SU-DHL-6 (cell line): Measurements from ENCODE around the gene HNRNPUL1.
A peak's percentile ranks its signal among the peaks of the same experiment; 100 is the strongest.

Source experiments
- H2AFZ ChIP-seq: fragments of 200-600 bp; sonication (generic); 2 replicates; pipeline ENCODE4 v1.6.1; 2014; ENCODE audit warnings: low read depth, mild to moderate bottlenecking, moderate library complexity, mixed read lengths, antibody characterized with exemption, low read length; ENCODE audit not compliant: severe bottlenecking
- H3F3A ChIP-seq: fragments of 200-600 bp; shearing (Covaris generic); 2 replicates; pipeline ENCODE4 v1.6.0; 2016; ENCODE audit warnings: antibody characterized with exemption, mild to moderate bottlenecking; ENCODE audit not compliant: insufficient read depth
- H3K27ac ChIP-seq: fragments of 200-600 bp; sonication (generic); 2 replicates; pipeline ENCODE4 v1.5.1; 2016; ENCODE audit warnings: low read depth, mild to moderate bottlenecking, low read length, moderate library complexity, mixed read lengths
- H3K27me3 ChIP-seq: fragments of 200-600 bp; sonication (generic), shearing (Covaris generic); 2 replicates; pipeline ENCODE4 v1.6.0; 2014; ENCODE audit warnings: mild to moderate bottlenecking, low read length
- H3K36me3 ChIP-seq: fragments of 200-600 bp; sonication (generic); 2 replicates; pipeline ENCODE4 v1.6.1; 2014; ENCODE audit warnings: mild to moderate bottlenecking, low read length, mixed read lengths
- H3K4me2 ChIP-seq: fragments of 300-600, 200-600 bp; shearing (Covaris generic), sonication (generic); 2 replicates; pipeline ENCODE4 v1.6.0; 2014; ENCODE audit warnings: low read length, low read depth, mild to moderate bottlenecking; ENCODE audit not compliant: poor library complexity, severe bottlenecking
- H3K4me3 ChIP-seq: fragments of 200-600 bp; sonication (generic); 2 replicates; pipeline ENCODE4 v1.5.1; 2014; ENCODE audit warnings: antibody characterized with exemption, low read length, mild to moderate bottlenecking, mixed read lengths; ENCODE audit not compliant: insufficient read depth, poor library complexity, severe bottlenecking
- H3K79me2 ChIP-seq: fragments of 200-600 bp; sonication (generic); 2 replicates; pipeline ENCODE4 v1.6.1; 2014; ENCODE audit warnings: mild to moderate bottlenecking, low read length, moderate library complexity; ENCODE audit not compliant: insufficient read depth
- H3K9ac ChIP-seq: fragments of 200-600 bp; sonication (generic); 2 replicates; pipeline ENCODE4 v1.7.0; 2014; ENCODE audit warnings: mild to moderate bottlenecking, low read length
- H3K9me2 ChIP-seq: fragments of 200-600 bp; sonication (generic); replicated peaks from 2 replicates; pipeline ENCODE4 v1.6.1; 2014; ENCODE audit warnings: low read length; ENCODE audit not compliant: insufficient read depth
- H3K9me3 ChIP-seq: fragments of 200-600 bp; sonication (generic); 2 replicates; pipeline ENCODE4 v1.6.1; 2014; ENCODE audit warnings: low read length, mixed read lengths; ENCODE audit not compliant: insufficient read depth
- H4K20me1 ChIP-seq: fragments of 200-600 bp; sonication (generic); 2 replicates; pipeline ENCODE4 v1.6.1; 2014; ENCODE audit warnings: low read depth, mild to moderate bottlenecking, antibody characterized with exemption, low read length, moderate library complexity, mixed read lengths
- EZH2phosphoT487 ChIP-seq: fragments of 200-600 bp; sonication (generic), shearing (Covaris generic); conservative IDR thresholded peaks from 2 replicates; pipeline ENCODE4 v1.6.1; 2018; ENCODE audit warnings: mild to moderate bottlenecking, antibody characterized with exemption, low read length, moderate library complexity, mixed read lengths
- TF ChIP-seq, protein P1 (sequence below): fragments of 200-600 bp; sonication (generic); IDR thresholded peaks from one replicate; pipeline ENCODE4 v1.5.1; 2017; ENCODE audit warnings: antibody characterized with exemption, mild to moderate bottlenecking, low read length, moderate library complexity; ENCODE audit not compliant: insufficient read depth, poor library complexity, severe bottlenecking

HNRNPUL1 gene

DNA sequence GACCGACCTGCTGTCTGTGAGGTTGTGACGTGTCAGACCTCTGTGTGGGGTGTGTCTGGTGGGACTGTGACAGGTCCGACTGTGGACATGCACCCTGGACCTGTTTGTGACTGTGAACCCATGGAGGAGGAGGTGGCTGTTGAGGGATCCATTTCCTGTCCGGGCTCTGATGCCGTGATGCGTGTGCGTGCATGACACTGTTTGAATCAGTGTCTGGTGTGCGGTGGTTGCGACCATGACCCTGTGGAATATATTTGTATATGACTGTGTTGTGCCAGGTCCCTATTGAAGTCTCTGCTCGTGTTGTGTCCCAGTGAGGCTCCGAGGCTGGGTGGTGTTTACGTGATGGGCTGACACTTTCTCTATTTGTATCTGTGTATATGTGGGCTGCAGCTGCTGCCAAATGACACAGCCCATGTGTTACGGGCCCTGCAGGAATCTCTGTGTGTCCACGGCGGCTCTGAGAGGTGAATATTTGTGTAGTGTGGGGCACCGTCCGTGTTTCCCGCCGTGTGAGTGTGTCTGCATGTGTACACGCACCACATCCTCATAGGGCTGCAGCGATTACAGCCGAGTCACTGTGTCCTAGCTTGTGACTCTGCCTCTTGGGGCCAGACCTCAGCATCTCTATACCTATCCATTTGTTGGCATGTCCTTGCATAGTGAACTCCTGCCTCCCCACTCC, 64.1 kb downstream of the HNRNPUL1 start:
- H3K36me3 ChIP-seq: no peaks in the 10 kb centered on the region
- H4K20me1 ChIP-seq: no peaks in the 10 kb centered on the region
- H3K4me2 ChIP-seq: peak overlapping the region; percentile 79
- H3F3A ChIP-seq: peaks cover 31% of the 10 kb centered on the region
- no peaks in the 10 kb centered on the region for H3K9me2 ChIP-seq
- H3K79me2 ChIP-seq: no peaks in the 10 kb centered on the region
- no peaks in the 10 kb centered on the region for H3K27me3 ChIP-seq
- TF ChIP-seq, protein P1, sequence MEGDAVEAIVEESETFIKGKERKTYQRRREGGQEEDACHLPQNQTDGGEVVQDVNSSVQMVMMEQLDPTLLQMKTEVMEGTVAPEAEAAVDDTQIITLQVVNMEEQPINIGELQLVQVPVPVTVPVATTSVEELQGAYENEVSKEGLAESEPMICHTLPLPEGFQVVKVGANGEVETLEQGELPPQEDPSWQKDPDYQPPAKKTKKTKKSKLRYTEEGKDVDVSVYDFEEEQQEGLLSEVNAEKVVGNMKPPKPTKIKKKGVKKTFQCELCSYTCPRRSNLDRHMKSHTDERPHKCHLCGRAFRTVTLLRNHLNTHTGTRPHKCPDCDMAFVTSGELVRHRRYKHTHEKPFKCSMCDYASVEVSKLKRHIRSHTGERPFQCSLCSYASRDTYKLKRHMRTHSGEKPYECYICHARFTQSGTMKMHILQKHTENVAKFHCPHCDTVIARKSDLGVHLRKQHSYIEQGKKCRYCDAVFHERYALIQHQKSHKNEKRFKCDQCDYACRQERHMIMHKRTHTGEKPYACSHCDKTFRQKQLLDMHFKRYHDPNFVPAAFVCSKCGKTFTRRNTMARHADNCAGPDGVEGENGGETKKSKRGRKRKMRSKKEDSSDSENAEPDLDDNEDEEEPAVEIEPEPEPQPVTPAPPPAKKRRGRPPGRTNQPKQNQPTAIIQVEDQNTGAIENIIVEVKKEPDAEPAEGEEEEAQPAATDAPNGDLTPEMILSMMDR: no peak
- no peak for TF ChIP-seq EZH2phosphoT487
- peak overlapping the region; percentile 91 for H3K27ac ChIP-seq
- peak overlapping the region; percentile 65 for H3K9ac ChIP-seq
- no peaks in the 10 kb centered on the region for H3K9me3 ChIP-seq
- no peak overlapping the region for H2AFZ ChIP-seq
- peak overlapping the region; percentile 43 for H3K4me3 ChIP-seq

DNA sequence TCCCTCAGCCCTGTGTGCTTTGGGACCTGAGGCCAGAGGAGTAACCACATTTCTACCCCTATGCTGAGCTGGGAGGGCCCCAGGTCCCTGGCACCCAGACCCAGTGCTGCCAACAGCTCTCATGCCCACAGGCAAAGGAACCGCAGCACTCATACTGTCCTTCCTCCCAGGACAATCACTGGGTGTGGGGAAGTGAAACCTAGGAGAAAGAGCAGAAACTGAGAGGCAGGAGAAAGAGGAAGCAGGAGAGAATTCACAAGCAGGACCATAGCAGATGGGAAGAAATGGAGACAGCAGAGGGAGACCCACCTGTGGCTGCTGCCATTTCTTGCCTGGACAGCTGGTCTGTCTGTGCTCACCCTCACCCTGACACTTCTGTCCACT, 64.7 kb downstream of the HNRNPUL1 start:
- Histone ChIP-seq H3F3A (peaks cover 31% of the 10 kb centered on the region), H3K27ac (peak overlapping the region; percentile 91), H3K9me3 (no peaks in the 10 kb centered on the region), H3K79me2 (no peaks in the 10 kb centered on the region), H3K9me2 (no peaks in the 10 kb centered on the region), H3K9ac (peak overlapping the region; percentile 65; the same call in 1 of the 2 replicates), H3K27me3 (no peaks in the 10 kb centered on the region), H3K36me3 (peaks cover 4% of the 10 kb centered on the region; the same call in 1 of the 2 replicates), H3K4me3 (no peak overlapping the region), H3K4me2 (peak overlapping the region; percentile 79), H4K20me1 (no peaks in the 10 kb centered on the region), H2AFZ (no peak overlapping the region)
- no peak for TF ChIP-seq EZH2phosphoT487
- TF ChIP-seq, protein P1: no peak

DNA sequence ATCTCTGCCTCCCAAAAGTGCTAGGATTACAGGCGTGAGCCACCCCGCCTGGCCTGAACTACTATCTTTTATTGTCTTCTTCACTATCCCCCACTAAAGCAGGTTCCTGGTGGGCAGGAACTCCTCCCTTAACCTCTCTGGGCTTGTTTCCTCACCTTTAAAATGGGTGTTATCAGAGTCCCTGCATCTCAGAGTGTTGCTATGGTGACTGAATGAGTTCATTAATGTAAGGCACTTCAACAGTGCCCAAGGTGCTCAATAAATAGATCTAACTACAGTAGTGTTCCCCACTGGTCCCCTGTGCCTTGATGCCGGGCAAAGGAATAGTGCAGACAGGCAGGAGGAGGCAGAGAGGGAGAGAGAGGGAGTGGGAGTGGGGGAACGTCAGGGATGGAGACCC, 66.3 kb downstream of the HNRNPUL1 start:
- peaks cover 4% of the 10 kb centered on the region; the same call in 1 of the 2 replicates for H3K36me3 ChIP-seq
- no peaks in the 10 kb centered on the region for H4K20me1 ChIP-seq
- H3K9ac ChIP-seq: no peak overlapping the region
- H3K9me3 ChIP-seq: no peaks in the 10 kb centered on the region
- no peak overlapping the region for H2AFZ ChIP-seq
- TF ChIP-seq, protein P1: no peak
- no peak for TF ChIP-seq EZH2phosphoT487
- H3F3A ChIP-seq: peaks cover 22% of the 10 kb centered on the region
- no peak overlapping the region for H3K27ac ChIP-seq
- no peak overlapping the region for H3K4me3 ChIP-seq
- no peaks in the 10 kb centered on the region for H3K27me3 ChIP-seq
- H3K9me2 ChIP-seq: no peaks in the 10 kb centered on the region
- no peaks in the 10 kb centered on the region for H3K79me2 ChIP-seq
- H3K4me2 ChIP-seq: no peak overlapping the region
